ENCODE measurements around the gene OLFML2B.

The OLFML2B gene

GRCh38 chr1:161999301-162000052 lies 24.2 kb downstream of the OLFML2B start:
- H3K4me3 ChIP-seq (replicated peaks; ENCODE audit: low read depth, low read length), result no peak overlapping the region
- no peaks in the 10 kb centered on the region; the same call in 1 of the 2 replicates for H3K27me3 ChIP-seq (replicated peaks; ENCODE audit: control insufficient read depth, insufficient read depth, low read length)
- DNase-seq (ENCODE audit: extremely low read depth, insufficient read length), result no peak
- H3K36me3 ChIP-seq (ENCODE audit: control insufficient read depth, insufficient read depth, low read length), result no peaks in the 10 kb centered on the region
- no peak for TF ChIP-seq CTCF (IDR thresholded peaks at IDR 0.05; ENCODE audit: insufficient read depth, low read length, poor library complexity, severe bottlenecking)

GRCh38 chr1:161998811-161999210 lies 24.9 kb downstream of the OLFML2B start:
- no peak for TF ChIP-seq CTCF (IDR thresholded peaks at IDR 0.05; ENCODE audit: insufficient read depth, low read length, poor library complexity, severe bottlenecking)

GRCh38 chr1:161997152-161997551 lies 26.5 kb downstream of the OLFML2B start:
- Histone ChIP-seq H3K36me3 (ENCODE audit: control insufficient read depth, insufficient read depth, low read length) (no peaks in the 10 kb centered on the region), H3K4me3 (replicated peaks; ENCODE audit: low read depth, low read length) (no peak overlapping the region), H3K27me3 (replicated peaks; ENCODE audit: control insufficient read depth, insufficient read depth, low read length) (no peaks in the 10 kb centered on the region; the same call in 1 of the 2 replicates)
- DNase-seq (ENCODE audit: extremely low read depth, insufficient read length), result no peak
- TF ChIP-seq CTCF (IDR thresholded peaks at IDR 0.05; ENCODE audit: insufficient read depth, low read length, poor library complexity, severe bottlenecking), result no peak

More at GRCh38 chr1:161998811-161999210, 24.9 kb downstream of the OLFML2B start:
- no peaks in the 10 kb centered on the region; the same call in 1 of the 2 replicates for H3K27me3 ChIP-seq (replicated peaks; ENCODE audit: control insufficient read depth, insufficient read depth, low read length)
- DNase-seq (ENCODE audit: extremely low read depth, insufficient read length), result no peak
- no peak overlapping the region for H3K4me3 ChIP-seq (replicated peaks; ENCODE audit: low read depth, low read length)
- no peaks in the 10 kb centered on the region for H3K36me3 ChIP-seq (ENCODE audit: control insufficient read depth, insufficient read depth, low read length)

- no peaks in the 10 kb centered on the region for H3K36me3 ChIP-seq (ENCODE audit: control insufficient read depth, insufficient read depth, low read length)
- H3K4me3 ChIP-seq (replicated peaks; ENCODE audit: low read depth, low read length), result no peak overlapping the region
- no peaks in the 10 kb centered on the region for H3K27me3 ChIP-seq (replicated peaks; ENCODE audit: control insufficient read depth, insufficient read depth, low read length)
- DNase-seq (ENCODE audit: extremely low read depth, insufficient read length), result no peak
- TF ChIP-seq CTCF (IDR thresholded peaks at IDR 0.05; ENCODE audit: insufficient read depth, low read length, poor library complexity, severe bottlenecking), result no peak
These were observed 29.4 kb downstream of the OLFML2B start for GRCh38 chr1:161994175-161994668.

GRCh38 chr1:161993576-161993975 lies 30.1 kb downstream of the OLFML2B start:
- H3K36me3 ChIP-seq (ENCODE audit: control insufficient read depth, insufficient read depth, low read length), result no peaks in the 10 kb centered on the region
- no peak overlapping the region for H3K4me3 ChIP-seq (replicated peaks; ENCODE audit: low read depth, low read length)
- DNase-seq (ENCODE audit: extremely low read depth, insufficient read length), result no peak
- no peak for TF ChIP-seq CTCF (IDR thresholded peaks at IDR 0.05; ENCODE audit: insufficient read depth, low read length, poor library complexity, severe bottlenecking)
- H3K27me3 ChIP-seq (replicated peaks; ENCODE audit: control insufficient read depth, insufficient read depth, low read length), result no peaks in the 10 kb centered on the region

Data from GM06990 (cell line).